ENCODE data around the gene PCCA.

PCCA gene

GRCh38 chr13:100480676-100481075 is 391.8 kb downstream of the PCCA start:
- H3K9ac ChIP-seq (ENCODE audit: low read length), result no peak overlapping the region
- H3F3A ChIP-seq (ENCODE audit: insufficient read depth, low read length), result no peaks in the 10 kb centered on the region
- H2AFZ ChIP-seq (ENCODE audit: low read length), result no peak overlapping the region
- H3K4me3 ChIP-seq (ENCODE audit: low read depth, low read length, poor library complexity, severe bottlenecking), result no peak overlapping the region
- no peak overlapping the region for H3K27ac ChIP-seq (ENCODE audit: low read depth, low read length, poor library complexity, severe bottlenecking)
- H3K36me3 ChIP-seq (ENCODE audit: insufficient read depth, low read length), result no peaks in the 10 kb centered on the region
- TF ChIP-seq EZH2 (IDR thresholded peaks at IDR 0.05; ENCODE audit: borderline replicate concordance, low read length), result no peak
- TF ChIP-seq, protein P1, sequence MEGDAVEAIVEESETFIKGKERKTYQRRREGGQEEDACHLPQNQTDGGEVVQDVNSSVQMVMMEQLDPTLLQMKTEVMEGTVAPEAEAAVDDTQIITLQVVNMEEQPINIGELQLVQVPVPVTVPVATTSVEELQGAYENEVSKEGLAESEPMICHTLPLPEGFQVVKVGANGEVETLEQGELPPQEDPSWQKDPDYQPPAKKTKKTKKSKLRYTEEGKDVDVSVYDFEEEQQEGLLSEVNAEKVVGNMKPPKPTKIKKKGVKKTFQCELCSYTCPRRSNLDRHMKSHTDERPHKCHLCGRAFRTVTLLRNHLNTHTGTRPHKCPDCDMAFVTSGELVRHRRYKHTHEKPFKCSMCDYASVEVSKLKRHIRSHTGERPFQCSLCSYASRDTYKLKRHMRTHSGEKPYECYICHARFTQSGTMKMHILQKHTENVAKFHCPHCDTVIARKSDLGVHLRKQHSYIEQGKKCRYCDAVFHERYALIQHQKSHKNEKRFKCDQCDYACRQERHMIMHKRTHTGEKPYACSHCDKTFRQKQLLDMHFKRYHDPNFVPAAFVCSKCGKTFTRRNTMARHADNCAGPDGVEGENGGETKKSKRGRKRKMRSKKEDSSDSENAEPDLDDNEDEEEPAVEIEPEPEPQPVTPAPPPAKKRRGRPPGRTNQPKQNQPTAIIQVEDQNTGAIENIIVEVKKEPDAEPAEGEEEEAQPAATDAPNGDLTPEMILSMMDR (IDR thresholded peaks at IDR 0.05; ENCODE audit: low read length), result no peak
- H3K9me2 ChIP-seq (ENCODE audit: low read depth, low read length), result no peaks in the 10 kb centered on the region
- H4K20me1 ChIP-seq (ENCODE audit: insufficient read depth, low read length), result no peaks in the 10 kb centered on the region
- H3K4me1 ChIP-seq (ENCODE audit: insufficient read depth, low read length, severe bottlenecking), result no peaks in the 10 kb centered on the region
- H3K9me3 ChIP-seq (ENCODE audit: low read length), result no peaks in the 10 kb centered on the region
- H3K4me2 ChIP-seq (ENCODE audit: low read length), result no peak overlapping the region
- H3K79me2 ChIP-seq (ENCODE audit: insufficient read depth, low read length), result no peaks in the 10 kb centered on the region
- H3K27me3 ChIP-seq (ENCODE audit: insufficient read depth, low read length), result 0 out of 2 replicates have a peak, but pooled peaks cover 5% of the 10 kb centered on the region

DNA sequence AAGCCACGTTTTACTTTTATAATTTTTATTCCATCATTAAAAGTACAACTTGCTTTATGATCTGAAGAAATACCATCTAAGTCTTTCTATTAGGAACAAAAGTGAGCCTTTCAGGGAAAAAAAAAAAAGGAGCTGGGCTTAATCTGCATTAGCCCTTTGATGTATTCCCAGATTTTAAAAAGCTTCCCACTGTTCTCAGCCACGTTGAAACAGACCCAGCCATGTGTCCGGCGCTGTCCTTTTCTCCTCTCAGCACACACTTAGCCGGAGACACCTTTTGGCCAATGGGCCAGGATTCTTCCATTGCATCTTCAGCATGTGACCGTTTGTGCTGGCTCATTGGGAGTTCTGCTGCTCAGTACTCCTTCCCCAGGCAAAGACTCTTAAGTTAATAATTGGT is 394.2 kb downstream of the PCCA start:
- H3K4me1 ChIP-seq (ENCODE audit: insufficient read depth, low read length, severe bottlenecking), result no peaks in the 10 kb centered on the region
- no peak overlapping the region for H3K4me3 ChIP-seq (ENCODE audit: low read depth, low read length, poor library complexity, severe bottlenecking)
- no peaks in the 10 kb centered on the region for H3K79me2 ChIP-seq (ENCODE audit: insufficient read depth, low read length)
- no peaks in the 10 kb centered on the region for H3K9me3 ChIP-seq (ENCODE audit: low read length)
- H3K27ac ChIP-seq (ENCODE audit: low read depth, low read length, poor library complexity, severe bottlenecking), result no peak overlapping the region
- no peaks in the 10 kb centered on the region for H3K9me2 ChIP-seq (ENCODE audit: low read depth, low read length)
- no peaks in the 10 kb centered on the region for H4K20me1 ChIP-seq (ENCODE audit: insufficient read depth, low read length)
- no peak overlapping the region for H2AFZ ChIP-seq (ENCODE audit: low read length)
- TF ChIP-seq, protein P1 (IDR thresholded peaks at IDR 0.05; ENCODE audit: low read length), result no peak
- no peak for TF ChIP-seq EZH2 (IDR thresholded peaks at IDR 0.05; ENCODE audit: borderline replicate concordance, low read length)
- no peak overlapping the region for H3K9ac ChIP-seq (ENCODE audit: low read length)
- H3F3A ChIP-seq (ENCODE audit: insufficient read depth, low read length), result no peaks in the 10 kb centered on the region
- H3K36me3 ChIP-seq (ENCODE audit: insufficient read depth, low read length), result no peaks in the 10 kb centered on the region
- 0 out of 2 replicates have a peak, but pooled peaks cover 5% of the 10 kb centered on the region for H3K27me3 ChIP-seq (ENCODE audit: insufficient read depth, low read length)
- H3K4me2 ChIP-seq (ENCODE audit: low read length), result no peak overlapping the region

GRCh38 chr13:100483841-100484381 is 395.0 kb downstream of the PCCA start:
- H2AFZ ChIP-seq (ENCODE audit: low read length), result no peak overlapping the region
- H3K4me2 ChIP-seq (ENCODE audit: low read length), result no peak overlapping the region

More at GRCh38 chr13:100483841-100484381, 395.0 kb downstream of the PCCA start:
- H3K9me2 ChIP-seq (ENCODE audit: low read depth, low read length), result no peaks in the 10 kb centered on the region
- H3K4me1 ChIP-seq (ENCODE audit: insufficient read depth, low read length, severe bottlenecking), result no peaks in the 10 kb centered on the region
- no peaks in the 10 kb centered on the region for H3K9me3 ChIP-seq (ENCODE audit: low read length)
- no peaks in the 10 kb centered on the region for H3F3A ChIP-seq (ENCODE audit: insufficient read depth, low read length)
- H3K36me3 ChIP-seq (ENCODE audit: insufficient read depth, low read length), result no peaks in the 10 kb centered on the region
- no peaks in the 10 kb centered on the region for H3K79me2 ChIP-seq (ENCODE audit: insufficient read depth, low read length)
- H4K20me1 ChIP-seq (ENCODE audit: insufficient read depth, low read length), result no peaks in the 10 kb centered on the region
- no peak for TF ChIP-seq EZH2 (IDR thresholded peaks at IDR 0.05; ENCODE audit: borderline replicate concordance, low read length)
- TF ChIP-seq, protein P1 (IDR thresholded peaks at IDR 0.05; ENCODE audit: low read length), result no peak
- H3K27ac ChIP-seq (ENCODE audit: low read depth, low read length, poor library complexity, severe bottlenecking), result no peak overlapping the region
- H3K4me3 ChIP-seq (ENCODE audit: low read depth, low read length, poor library complexity, severe bottlenecking), result no peak overlapping the region
- H3K9ac ChIP-seq (ENCODE audit: low read length), result no peak overlapping the region
- H3K27me3 ChIP-seq (ENCODE audit: insufficient read depth, low read length), result 0 out of 2 replicates have a peak, but pooled peaks cover 5% of the 10 kb centered on the region

Data from OCI-LY1 (cell line).